ENCODE measurements around the gene WDR33. TPM values are rescaled to one million over a fixed set of nuclear protein-coding genes. Genes with fewer than 3 reads are reported as not detected.

WDR33 gene
- total and polyA plus RNA-seq, 9 of the 15 experiments (the other 6 are each of a cell fraction or from before 2014, with no cell fraction given) = 24.2 to 57.4 (median 38.4) TPM

GRCh38 chr2:127660291-127660578 lies 150.7 kb downstream of the WDR33 start:
- DNase-seq (ENCODE audit: extremely low read depth in 1 of 4, low spot score in 3 of 4) = no peak
- Histone ChIP-seq H3K9me1 (ENCODE audit: control insufficient read depth, insufficient read depth, low read length) (no peaks in the 10 kb centered on the region), H3K4me3 (no peak overlapping the region), H3K36me3 (ENCODE audit: control insufficient read depth, insufficient read depth, low read length) (no peaks in the 10 kb centered on the region), H3K4me2 (ENCODE audit: insufficient read depth, low read length) (no peak overlapping the region), H3K27me3 (ENCODE audit: control insufficient read depth in 2 of 2, insufficient read depth in 2 of 2, low read length in 2 of 2) (peaks cover 37 to 68% of the 10 kb centered on the region in 2 experiments), H3K9ac (ENCODE audit: insufficient read depth in 1 of 2, low read depth in 2 of 2, low read length in 2 of 2) (no peak overlapping the region), H3K9me3 (replicated peaks; ENCODE audit: control insufficient read depth, insufficient read depth, low read depth, low read length) (no peaks in the 10 kb centered on the region; the same call in 1 of the 2 replicates), H3K4me1 (replicated peaks in 1 of 2; ENCODE audit: control insufficient read depth in 2 of 2, insufficient read depth in 2 of 2, low read length in 2 of 2) (peaks cover 2 to 12% of the 10 kb centered on the region in 2 experiments; a peak in 3 of 5 replicates), H3K27ac (ENCODE audit: extremely low read depth, low read depth, low read length) (no peak overlapping the region), H3K79me2 (ENCODE audit: control insufficient read depth, insufficient read depth, low read length) (no peaks in the 10 kb centered on the region), H4K20me1 (replicated peaks; ENCODE audit: control insufficient read depth, insufficient read depth, low read length) (no peaks in the 10 kb centered on the region; the same call in none of the 2 replicates), H2AFZ (ENCODE audit: low read depth, low read length) (0 out of 2 replicates have a peak overlapping the region, but pooled peaks have one; percentile 51)
- ATAC-seq = no peak
- no TSS peak for BruUV-seq (replicated peaks)
- CTCF ChIA-PET (ENCODE audit: low intra/inter-chr PET ratio) = no interaction called here
- FAIRE-seq = no peak
- 51% methylated on average over 10 of the region's 10 CpGs for WGBS (ENCODE audit: insufficient coverage, low coverage, missing lambda C conversion rate)
- POLR2A ChIA-PET = interaction anchor here (0.9 kb wide), 1 partner anchor 10 kb away, joined by 3 read pairs; no protein-coding TSS in a partner anchor
- in situ Hi-C loops (cut with MboI) = no loop called here
- intact Hi-C loops (cut with micrococcal nuclease) = no loop called here
- TF ChIP-seq ZNF217 (CRISPR knock-in tag; IDR thresholded peaks at IDR 0.05) (no peak), RAD51 (IDR thresholded peaks at IDR 0.05; ENCODE audit: borderline replicate concordance, low read depth) (no peak), THAP7 (CRISPR knock-in tag; IDR thresholded peaks at IDR 0.05) (no peak), OTX1 (CRISPR knock-in tag; IDR thresholded peaks at IDR 0.05) (no peak), ZNF184 (CRISPR knock-in tag; IDR thresholded peaks at IDR 0.05) (no peak), FOXM1 (IDR thresholded peaks at IDR 0.05; ENCODE audit: low read depth) (no peak), FOXM1 (CRISPR knock-in tag; IDR thresholded peaks at IDR 0.05; ENCODE audit: low read depth) (no peak), IFI16 (CRISPR knock-in tag; IDR thresholded peaks at IDR 0.05) (no peak), RFX1 (IDR thresholded peaks at IDR 0.05) (no peak), SMAD1 (IDR thresholded peaks at IDR 0.05; ENCODE audit: low read depth, low read length, partially characterized antibody) (no peak), LCOR (CRISPR knock-in tag; IDR thresholded peaks at IDR 0.05) (no peak), ZFP1 (CRISPR knock-in tag; IDR thresholded peaks at IDR 0.05) (no peak), MAX (CRISPR knock-in tag; IDR thresholded peaks at IDR 0.05) (no peak), RBM22 (IDR thresholded peaks at IDR 0.05; ENCODE audit: low read depth, low read length, poor library complexity, severe bottlenecking) (no peak), AFF1 (IDR thresholded peaks at IDR 0.05; ENCODE audit: low read depth in 1 of 2, partially characterized antibody in 2 of 2) (no peak), ARID3A (IDR thresholded peaks at IDR 0.05; ENCODE audit: borderline replicate concordance, low read depth, low read length) (no peak), HLTF (IDR thresholded peaks at IDR 0.05) (no peak), SRF (CRISPR knock-in tag; IDR thresholded peaks at IDR 0.05) (no peak), TSC22D4 (tag; IDR thresholded peaks at IDR 0.05) (no peak)
